Measurements from ENCODE around the gene SALL2.

GRCh38 chr14:21527318-21527679, 1.2 kb upstream of the SALL2 start:
- TF ChIP-seq, protein P1, sequence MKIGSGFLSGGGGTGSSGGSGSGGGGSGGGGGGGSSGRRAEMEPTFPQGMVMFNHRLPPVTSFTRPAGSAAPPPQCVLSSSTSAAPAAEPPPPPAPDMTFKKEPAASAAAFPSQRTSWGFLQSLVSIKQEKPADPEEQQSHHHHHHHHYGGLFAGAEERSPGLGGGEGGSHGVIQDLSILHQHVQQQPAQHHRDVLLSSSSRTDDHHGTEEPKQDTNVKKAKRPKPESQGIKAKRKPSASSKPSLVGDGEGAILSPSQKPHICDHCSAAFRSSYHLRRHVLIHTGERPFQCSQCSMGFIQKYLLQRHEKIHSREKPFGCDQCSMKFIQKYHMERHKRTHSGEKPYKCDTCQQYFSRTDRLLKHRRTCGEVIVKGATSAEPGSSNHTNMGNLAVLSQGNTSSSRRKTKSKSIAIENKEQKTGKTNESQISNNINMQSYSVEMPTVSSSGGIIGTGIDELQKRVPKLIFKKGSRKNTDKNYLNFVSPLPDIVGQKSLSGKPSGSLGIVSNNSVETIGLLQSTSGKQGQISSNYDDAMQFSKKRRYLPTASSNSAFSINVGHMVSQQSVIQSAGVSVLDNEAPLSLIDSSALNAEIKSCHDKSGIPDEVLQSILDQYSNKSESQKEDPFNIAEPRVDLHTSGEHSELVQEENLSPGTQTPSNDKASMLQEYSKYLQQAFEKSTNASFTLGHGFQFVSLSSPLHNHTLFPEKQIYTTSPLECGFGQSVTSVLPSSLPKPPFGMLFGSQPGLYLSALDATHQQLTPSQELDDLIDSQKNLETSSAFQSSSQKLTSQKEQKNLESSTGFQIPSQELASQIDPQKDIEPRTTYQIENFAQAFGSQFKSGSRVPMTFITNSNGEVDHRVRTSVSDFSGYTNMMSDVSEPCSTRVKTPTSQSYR (CRISPR knock-in tag; IDR thresholded peaks at IDR 0.05) = no peak
- TF ChIP-seq RELA (CRISPR knock-in tag; IDR thresholded peaks at IDR 0.05; ENCODE audit: borderline replicate concordance) (no peak), NR2C2 (CRISPR knock-in tag; IDR thresholded peaks at IDR 0.05) (no peak), CTCF (IDR thresholded peaks at IDR 0.05) (no peak), ZNF138 (CRISPR knock-in tag; conservative IDR thresholded peaks at IDR 0.05) (no peak), MAX (CRISPR knock-in tag; IDR thresholded peaks at IDR 0.05) (no peak), ZNF423 (CRISPR knock-in tag; IDR thresholded peaks at IDR 0.05) (no peak), ZNF232 (CRISPR knock-in tag; IDR thresholded peaks at IDR 0.05) (no peak), GTF2I (CRISPR knock-in tag; conservative IDR thresholded peaks at IDR 0.05) (no peak), CBFB (CRISPR knock-in tag; IDR thresholded peaks at IDR 0.05; ENCODE audit: low read depth) (no peak), CREB1 (CRISPR knock-in tag; IDR thresholded peaks at IDR 0.05) (no peak), SP1 (CRISPR knock-in tag; conservative IDR thresholded peaks at IDR 0.05) (no peak), ATF2 (CRISPR knock-in tag; IDR thresholded peaks at IDR 0.05; ENCODE audit: borderline replicate concordance, low read depth) (no peak)
- TF ChIP-seq, protein P2, sequence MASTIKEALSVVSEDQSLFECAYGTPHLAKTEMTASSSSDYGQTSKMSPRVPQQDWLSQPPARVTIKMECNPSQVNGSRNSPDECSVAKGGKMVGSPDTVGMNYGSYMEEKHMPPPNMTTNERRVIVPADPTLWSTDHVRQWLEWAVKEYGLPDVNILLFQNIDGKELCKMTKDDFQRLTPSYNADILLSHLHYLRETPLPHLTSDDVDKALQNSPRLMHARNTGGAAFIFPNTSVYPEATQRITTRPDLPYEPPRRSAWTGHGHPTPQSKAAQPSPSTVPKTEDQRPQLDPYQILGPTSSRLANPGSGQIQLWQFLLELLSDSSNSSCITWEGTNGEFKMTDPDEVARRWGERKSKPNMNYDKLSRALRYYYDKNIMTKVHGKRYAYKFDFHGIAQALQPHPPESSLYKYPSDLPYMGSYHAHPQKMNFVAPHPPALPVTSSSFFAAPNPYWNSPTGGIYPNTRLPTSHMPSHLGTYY (CRISPR knock-in tag; IDR thresholded peaks at IDR 0.05) = no peak
